T-helper 1 cell (primary cell): ENCODE measurements around the gene TK2.
A peak's percentile ranks its signal among the peaks of the same experiment; 100 is the strongest.
"Not testable (repeated sequence)": the region's sequence is repeated elsewhere in the genome, so short reads cannot be mapped to it uniquely, and the experiment has no call there.

Experiments used
- DNase-seq, 5 donors: peaks; one replicate each; pipeline ENCODE4 v3.0.0-alpha.2; 2012 to 2020

The TK2 gene

DNA sequence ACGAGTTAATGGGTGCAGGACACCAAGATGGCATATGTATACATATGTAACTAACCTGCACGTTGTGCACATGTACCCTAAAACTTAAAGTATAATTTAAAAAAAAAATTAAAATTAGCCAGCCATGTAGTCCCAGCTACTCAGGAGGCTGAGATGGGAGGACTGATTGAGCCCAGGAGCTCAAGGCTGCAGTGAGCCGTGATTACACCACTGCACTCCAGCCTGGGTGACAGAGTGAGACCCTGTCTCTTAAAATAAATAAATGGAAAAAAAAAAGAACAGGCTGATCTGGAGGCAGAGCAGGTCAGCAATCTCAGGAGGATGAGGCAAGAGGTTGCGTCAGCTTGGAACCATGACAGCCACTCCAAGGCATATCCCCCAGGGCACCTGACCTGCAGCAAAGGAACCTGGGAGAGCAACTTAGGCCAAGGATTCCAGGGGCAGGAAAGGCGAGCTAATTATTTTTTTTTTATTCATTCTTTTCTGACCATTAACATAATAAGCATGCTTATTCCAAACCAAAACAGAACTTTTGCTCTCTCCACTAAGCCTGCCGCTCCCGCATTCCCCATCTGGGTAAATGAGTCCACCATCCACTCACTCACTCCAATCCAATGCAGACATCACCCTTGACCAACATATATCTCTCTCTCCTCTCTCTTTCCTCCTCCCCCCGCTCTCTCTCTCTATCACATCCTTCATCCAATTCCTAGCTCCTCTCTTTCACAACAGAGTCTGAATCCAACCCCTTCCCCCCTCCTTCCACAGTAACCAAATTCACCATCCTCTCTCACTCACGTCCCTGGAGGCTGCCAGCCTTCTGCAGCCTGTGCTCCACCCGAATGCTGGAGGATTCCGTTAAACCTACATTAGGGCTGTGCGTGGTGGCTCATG is 47.7 kb downstream of the TK2 start:
- no peak for DNase-seq

DNA sequence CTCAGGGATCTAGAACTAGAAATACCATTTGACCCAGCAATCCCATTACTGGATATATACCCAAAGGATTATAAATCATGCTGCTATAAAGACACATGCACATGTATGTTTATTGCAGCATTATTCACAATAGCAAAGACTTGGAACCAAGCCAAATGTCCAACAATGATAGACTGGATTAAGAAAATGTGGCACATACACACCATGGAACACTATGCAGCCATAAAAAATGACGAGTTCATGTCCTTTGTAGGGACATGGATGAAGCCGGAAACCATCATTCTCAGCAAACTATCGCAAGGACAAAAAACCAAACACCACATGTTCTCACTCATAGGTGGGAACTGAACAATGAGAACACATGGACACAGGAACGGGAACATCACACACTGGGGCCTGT is 48.4 kb downstream of the TK2 start:
- DNase-seq = not testable (repeated sequence)

DNA sequence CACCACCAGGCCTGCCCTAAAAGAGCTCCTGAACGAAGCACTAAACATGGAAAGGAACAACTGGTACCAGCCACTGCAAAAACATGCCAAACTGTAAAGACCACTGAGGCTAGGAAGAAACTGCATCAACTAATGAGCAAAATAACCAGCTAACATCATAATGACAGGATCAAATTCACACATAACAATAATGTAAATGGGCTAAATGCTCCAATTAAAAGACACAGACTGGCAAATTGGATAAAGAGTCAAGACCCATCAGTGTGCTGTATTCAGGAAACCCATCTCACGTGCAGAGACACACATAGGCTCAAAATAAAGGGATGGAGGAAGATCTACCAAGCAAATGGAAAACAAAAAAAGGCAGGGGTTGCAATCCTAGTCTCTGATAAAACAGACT is 52.0 kb downstream of the TK2 start:
- not testable (repeated sequence) for DNase-seq

DNA sequence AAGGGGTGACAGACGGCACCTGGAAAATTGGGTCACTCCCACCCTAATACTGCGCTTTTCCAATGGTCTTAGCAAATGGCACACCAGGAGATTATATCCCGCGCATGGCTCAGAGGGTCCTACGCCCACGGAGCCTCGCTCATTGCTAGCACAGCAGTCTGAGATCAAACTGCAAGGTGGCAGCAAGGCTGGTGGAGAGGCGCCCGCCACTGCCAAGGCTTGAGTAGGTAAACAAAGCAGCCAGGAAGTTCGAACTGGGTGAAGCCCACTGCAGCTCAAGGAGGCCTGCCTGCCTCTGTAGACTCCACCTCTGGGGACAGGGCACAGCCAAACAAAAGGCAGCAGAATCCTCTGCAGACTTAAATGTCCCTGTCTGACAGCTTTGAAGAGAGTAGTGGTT is 53.7 kb downstream of the TK2 start:
- DNase-seq = not testable (repeated sequence)

DNA sequence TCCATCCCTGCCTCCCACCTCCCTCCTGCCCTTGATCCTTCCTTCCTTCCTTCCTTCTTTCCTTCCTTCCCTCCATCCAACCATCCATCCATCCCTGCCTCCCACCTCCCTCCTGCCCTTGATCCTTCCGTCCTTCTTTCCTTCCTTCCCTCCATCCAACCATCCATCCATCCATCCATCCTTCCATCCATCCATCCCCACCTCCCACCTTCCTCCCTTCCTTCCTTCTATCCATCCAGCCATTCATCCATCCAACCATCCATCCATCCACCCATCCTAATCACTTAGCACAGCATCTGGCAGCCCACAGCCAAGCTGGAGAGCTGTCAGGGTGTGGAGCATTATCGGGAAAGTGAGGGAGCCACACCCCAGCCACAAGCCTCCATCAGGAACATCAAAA is 54.5 kb downstream of the TK2 start:
- DNase-seq = no peak

GRCh38 chr16:66494916-66495315 is 55.0 kb downstream of the TK2 start:
- DNase-seq = no peak

DNA sequence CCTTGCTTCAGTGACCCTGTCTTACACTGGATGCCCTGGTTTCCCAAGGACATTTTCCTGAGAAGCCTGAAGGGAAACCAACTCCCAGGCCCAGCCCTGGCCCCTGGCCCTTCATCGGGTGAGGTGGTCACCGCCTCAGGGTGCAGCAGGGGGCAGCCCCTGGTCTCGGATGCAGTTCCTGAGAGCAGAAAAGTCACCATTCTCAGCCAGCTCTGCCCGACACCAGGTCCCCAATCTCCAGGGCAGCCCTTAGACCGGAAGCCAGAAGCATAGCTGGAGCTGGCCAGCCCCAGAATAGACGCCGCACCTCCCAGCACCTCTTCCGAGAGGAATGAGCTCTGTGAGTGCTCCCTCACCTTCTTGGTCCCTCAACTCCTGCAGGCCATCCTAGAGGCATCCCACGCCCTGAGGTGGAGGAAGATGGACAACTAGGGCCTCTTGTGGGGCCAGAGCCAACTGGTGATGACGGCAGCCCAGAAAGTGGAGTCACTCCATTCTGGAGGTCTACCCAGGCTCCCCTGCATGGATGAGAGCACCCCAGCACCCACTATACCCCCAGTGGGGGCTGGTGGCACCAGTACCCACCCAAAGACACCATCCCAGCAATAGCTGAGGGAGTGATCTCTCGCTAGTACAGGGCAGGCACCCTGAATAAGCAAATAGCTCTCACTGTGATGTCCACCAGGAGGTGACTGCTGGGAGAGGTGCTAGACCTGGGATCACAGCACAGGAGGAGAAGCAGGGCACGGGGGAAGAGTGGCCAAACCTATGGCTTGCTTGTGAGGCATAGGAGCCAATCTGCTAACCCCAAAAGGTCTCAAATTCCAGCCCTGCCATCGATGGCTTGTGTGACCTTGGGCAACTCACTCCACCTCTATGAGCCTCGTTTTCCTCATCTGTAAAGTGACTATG is 56.2 kb downstream of the TK2 start:
- DNase-seq = no peak

GRCh38 chr16:66491716-66492064 is 58.2 kb downstream of the TK2 start:
- DNase-seq = no peak

DNA sequence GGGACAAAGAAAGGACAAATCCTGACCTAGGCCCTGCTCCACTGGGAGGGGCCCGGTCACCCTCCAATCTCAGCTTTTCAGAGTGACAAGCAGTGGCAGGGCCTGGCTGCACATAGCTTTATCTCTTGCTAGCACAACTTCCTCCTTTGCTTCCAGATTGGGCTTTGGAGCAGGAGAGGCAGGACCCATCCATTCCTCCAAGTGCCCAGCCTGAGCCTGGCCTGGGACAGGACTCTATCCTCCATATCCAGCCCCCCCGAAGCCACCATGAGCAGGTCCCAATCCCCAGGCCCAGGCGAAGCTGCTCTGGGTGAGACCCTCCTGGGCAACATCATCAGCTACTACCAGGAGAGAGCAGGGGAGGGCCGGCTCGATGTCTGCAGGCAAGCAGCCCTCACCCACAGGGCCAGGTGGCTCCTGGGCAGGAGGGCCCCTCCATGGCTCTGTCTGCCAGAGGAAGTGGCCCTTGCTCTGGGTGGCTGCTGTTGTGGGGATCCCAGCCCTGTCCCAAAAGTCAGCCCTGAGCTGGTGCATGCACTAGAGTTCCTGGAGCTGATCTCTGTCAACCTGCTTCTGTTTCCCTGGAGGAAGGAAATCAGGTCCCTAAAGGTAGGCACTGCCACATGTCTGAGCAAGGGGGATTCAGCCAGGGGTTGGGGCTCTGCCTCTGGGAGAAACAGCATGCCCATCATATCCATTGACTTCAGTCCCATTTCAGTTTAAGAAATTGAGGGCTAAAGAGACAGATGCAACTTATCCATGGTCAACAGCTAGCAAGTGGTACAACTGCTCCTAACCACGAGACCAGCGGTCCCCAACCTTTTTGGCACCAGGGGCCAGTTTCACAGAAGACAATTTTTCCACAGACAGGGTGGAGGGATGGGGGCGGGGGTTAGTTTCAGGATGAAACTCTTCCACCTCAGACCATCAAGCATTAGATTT is 58.9 kb downstream of the TK2 start:
- no peak for DNase-seq

DNA sequence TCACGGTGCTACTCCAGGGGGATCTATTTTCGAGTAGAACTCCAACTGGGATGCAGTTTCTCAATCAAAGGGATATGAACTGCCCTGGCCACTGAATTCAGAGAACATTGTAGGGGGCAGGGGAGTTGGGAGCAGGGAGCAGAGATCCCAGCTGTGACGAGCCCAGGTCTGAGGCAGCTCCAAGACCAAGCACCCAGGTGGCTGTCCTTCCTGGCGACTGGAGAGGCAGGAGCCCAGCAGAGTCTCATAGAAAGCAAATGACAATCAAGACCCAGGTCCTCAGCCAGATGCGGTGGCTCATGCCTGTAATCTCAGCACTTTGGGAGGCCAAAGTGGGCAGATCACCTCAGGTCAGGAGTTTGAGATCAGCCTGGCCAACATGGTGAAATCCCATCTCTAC is 60.1 kb downstream of the TK2 start:
- DNase-seq = no peak

GRCh38 chr16:66489385-66489784 is 60.5 kb downstream of the TK2 start:
- no peak for DNase-seq

DNA sequence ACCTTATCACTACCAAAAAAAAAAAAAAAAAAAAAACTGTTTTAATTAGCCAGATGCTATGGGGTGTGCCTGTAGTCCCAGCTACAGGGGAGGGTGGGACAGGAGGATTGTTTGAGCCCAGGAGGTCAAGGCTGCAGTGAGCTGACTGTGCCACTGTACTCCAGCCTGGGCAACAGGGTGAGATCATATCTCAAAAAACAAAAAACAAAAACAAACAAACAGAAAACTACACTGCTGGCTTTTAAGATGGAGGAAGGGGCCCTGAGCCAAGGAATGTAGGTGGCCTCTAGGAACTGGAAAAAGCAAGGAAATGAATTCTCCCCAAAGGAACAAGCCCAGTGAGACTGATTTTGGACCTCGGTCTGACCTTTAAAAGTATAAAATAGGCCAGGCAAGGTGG is 61.4 kb downstream of the TK2 start:
- DNase-seq = no peak

GRCh38 chr16:66487580-66488275 is 62.2 kb downstream of the TK2 start:
- no peak for DNase-seq

DNA sequence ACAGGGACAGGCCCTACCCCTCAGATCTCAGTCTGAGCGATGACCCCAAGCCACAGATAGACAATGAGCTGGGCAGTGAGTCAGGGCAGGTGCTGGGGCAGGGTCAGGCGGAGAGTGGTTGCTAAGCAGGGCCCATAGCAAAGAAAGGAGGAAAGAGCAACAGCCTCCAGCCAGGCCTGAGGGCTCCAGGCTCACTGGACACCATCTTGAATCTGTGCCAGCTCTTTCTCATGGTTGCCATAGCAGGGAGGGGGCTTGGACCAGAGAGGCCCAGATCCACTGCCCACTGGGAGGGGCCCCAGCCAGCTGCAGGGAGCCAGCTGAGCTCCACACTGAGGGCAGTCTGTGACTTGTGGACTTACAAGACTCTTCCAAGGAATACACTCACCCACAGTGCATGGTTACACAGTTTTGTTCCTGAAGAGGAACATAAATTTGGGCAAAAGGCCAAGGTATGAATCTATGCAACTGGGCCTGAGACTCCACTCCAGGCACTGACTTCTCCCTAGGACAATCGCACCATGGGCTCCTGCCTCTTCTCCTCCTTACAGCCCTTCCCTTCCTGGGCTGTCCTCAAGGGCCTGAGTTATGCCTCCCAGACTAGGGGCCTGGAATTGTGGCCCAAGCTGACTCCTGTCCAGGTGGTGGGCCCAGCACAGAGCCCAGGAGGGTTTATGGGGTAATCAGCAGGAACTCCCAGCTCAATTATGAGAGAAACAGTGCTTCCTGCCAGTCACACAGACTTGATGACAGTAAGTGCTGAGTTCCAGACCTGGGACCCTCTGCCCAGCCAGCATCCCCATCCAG is 62.9 kb downstream of the TK2 start:
- no peak for DNase-seq

DNA sequence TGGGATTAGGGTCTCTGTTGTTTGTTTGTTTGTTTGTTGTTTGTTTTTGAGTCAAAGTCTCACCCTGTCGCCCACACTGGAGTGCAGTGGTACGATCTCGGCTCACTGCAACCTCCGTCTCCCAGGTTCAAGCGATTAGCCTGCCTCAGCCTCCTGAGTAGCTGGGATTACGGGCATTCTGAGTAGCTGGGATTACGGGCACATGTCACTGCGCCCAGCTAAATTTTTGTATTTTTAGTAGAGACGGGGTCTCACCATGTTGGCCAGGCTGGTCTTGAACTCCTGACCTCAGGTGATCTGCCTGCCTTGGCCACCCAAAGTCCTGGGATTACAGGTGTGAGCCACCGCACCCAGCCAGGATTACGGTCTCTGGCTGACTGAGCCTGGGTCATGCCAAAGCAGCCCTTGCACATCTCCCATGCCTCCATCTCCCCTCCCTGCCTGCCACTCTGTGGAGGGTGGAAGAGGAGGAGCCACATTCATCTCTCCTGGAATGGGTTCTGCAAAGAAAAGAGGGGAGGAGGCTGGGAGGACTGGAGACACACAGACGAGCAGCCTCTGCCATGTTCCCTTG is 63.6 kb downstream of the TK2 start:
- DNase-seq = no peak

- no peak for DNase-seq
These were observed 64.5 kb downstream of the TK2 start for GRCh38 chr16:66485376-66485775.

DNA sequence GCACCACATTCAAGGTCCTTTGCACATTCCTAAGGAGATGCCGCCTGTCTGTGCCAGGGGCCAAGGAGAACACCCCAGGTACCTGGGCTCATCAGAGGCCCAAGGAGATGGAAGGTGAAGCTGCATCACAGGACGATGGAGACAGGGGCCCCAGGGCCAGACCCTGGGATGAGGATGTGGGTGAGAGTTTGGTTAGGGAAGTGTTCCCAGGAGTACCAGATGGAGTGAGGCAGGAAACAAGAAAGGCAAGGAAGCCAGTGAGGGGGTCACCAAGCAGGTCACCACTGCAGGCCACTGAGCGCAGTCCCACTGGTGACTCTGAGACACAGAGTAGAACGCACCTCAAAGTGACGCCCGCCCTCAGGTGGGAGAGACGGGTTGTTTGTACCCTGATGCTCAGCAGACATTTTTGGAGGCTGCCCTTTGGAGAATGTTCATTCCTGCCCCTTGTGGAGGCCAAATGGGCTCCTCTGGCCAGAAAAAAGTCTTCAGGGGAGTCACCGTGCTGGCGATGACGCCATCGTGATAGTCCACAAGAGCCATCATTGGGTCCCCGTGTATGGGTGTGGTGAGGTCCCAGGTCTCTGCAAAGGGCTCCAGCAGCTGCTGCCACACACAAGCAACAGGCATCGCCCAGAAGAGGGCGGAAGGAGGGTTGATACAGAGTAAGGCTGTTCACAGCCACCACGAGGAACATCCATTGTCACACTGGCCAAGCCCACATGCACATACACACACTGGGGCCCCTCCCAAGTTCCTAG is 65.3 kb downstream of the TK2 start:
- DNase-seq = peak in 1 of 5 donors; percentile 23

DNA sequence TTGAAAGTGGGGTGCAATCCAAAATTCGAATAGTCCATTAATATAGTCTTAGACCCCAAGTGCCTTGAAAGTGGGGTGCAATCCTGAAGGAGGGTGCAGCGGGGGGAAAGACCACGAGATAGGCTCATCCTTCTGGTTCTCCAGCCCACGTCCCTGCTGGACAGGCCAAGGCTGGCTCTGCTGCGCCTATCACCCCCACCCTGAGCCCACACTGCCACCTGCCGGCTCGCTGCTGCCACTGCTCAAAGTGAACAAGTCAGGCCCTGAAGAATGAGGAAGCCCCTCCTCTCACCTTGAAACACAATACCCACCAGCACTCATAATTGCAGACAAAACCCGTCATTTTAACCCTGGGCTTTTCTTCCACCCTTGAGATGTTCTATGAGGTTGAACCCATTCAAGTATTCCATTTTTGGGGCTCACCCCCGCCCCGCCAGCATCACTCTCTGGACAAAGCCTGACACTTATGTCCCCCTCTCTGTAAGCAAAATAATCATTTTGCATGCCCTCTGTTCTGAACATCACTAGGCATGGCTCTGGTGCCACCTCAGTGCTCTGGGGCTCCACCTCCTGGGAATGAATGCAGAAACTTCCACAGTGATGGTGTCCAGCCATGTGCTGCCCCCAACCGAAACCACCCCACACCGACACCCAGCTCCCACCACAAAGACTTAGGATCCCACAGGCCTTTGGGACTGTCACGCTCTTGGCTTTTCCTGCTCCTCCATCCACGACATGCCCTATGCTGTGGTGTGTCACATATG is 66.1 kb downstream of the TK2 start:
- DNase-seq = peak; percentile 47 to 73 (median 61)

DNA sequence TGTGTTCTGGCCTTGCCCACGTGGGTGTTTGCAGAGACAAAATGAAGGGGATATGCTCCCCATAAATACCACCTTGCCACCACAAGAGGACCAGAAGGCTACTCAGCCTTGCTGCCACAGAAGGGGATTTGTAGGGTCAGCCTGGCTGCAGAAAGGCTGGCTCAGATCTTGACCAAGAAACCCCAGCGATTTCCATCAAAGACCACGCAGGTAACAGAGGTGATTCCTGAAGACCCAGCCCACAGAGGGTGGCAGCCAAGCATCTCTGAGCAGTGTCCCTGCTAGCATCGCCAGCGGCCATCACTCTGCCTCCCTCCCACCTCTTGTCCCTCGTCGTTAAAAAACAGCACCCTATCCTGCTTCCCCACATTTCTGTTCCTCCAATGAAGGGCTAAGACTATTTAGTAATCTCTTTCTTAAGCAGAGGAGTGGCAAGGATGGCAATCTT is 68.0 kb downstream of the TK2 start:
- no peak for DNase-seq
